Adipose tissue (tissue), 3 donors: ENCODE data around the gene TRPM3. TPM values are rescaled to one million over a fixed set of nuclear protein-coding genes. Genes with fewer than 3 reads are reported as not detected.

Experiments
- H3K27ac ChIP-seq: one replicate; pipeline ENCODE4 v1.5.1; 2013; ENCODE audit warnings: low read depth, low read length
- WGBS, 3 donors: extraction: QIAGEN DNeasy Blood & Tissue Kit; methylation state at CpG; one replicate each; pipeline ENCODE4 v1.1.7; 2013; 5-methylcytosine and 5-hydroxymethylcytosine counted together
- polyA plus RNA-seq, 3 donors: library from polyadenylated mRNA; stranded (reverse); fragments of 200-250 nt; gene quantifications; one replicate each; pipeline ENCODE4 v1.2.3, GENCODE V29; 2013
- donor health status: healthy with polysubstance abuse.
- donor health status: Bipolar disorder and iron deficiency.
- donor health status: healthy.

The TRPM3 gene
- polyA plus RNA-seq, 3 donors: 0.09 to 0.22 (median 0.10) TPM

DNA sequence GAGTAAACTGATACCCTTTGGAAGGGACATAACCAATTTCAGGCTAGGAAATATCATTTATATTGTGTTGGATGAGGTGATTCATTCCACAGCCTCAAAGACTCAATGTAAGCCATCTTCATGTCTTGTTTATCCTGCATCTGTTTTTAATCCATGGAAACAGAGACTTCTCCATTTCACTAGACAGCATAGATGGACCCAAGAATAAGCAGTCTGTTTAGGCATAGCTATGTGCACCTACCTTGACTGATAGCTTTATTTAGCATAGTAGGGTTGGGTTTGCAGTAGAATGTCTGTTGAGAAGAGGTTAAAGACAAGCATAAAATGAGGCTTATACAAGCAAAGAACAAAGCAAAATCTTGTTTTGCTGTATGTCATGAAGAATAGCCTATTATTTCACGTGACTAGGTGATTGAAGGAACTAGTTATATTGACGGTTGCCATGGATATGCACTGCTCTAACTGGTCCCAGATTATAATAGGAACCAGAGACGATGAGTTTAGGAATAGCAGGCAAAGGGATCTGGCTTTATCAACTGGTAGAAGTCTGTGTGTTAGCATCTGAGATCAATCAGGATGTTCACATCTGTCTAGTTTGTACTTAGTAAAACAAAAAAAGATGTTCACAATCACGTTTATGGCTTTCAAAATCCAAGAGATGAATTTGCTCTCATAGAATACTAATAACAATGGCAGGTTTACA lies 552.2 kb downstream of the TRPM3 start:
- 75 to 81% (median 78%) methylated on average over 4 of the region's 4 CpGs for WGBS, 3 donors
- H3K27ac ChIP-seq: no peak overlapping the region

DNA sequence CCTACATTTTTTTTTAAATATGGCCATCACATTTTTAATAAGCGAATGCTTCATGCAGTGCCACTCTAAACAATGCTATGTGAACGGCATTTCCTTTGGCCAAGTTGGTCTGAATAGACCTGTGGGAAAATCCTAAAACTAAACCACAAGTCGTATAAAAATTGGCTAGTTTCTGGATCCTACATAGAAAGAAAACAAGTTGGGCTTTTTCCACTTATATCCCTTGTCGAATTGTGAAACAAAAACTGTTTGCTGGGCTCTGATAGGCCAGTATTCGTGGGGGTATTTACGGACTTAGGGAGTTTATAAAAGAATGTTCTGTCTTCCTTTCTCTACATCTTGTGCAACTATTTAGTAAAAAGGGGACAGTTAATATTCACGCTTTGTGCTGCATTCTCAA lies 553.9 kb downstream of the TRPM3 start:
- WGBS, 3 donors: 77 to 90% (median 88%) methylated on average over 7 of the region's 7 CpGs
- H3K27ac ChIP-seq: no peak overlapping the region

DNA sequence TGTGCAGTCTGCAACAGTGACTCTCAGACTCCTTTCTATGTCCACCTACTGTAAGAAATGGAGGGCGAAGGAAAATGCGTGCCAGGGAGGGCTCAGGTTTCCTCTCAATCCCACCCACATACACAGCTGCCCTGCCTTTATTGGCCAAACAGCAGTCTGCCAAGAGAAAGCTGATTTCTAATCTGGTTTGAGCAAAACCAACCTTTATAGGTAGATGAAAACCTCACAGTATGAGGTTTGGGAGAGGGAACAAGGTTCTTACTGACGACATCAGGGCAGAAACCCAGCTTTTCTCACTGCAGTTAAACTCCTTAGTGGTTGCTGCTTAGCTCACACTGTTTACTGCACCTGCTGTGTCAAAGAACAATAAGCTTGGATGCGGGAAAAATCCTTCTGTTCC lies 554.7 kb downstream of the TRPM3 start:
- 33 to 80% (median 79%) methylated on average over 4 of the region's 4 CpGs for WGBS, 3 donors
- H3K27ac ChIP-seq: no peak overlapping the region

DNA sequence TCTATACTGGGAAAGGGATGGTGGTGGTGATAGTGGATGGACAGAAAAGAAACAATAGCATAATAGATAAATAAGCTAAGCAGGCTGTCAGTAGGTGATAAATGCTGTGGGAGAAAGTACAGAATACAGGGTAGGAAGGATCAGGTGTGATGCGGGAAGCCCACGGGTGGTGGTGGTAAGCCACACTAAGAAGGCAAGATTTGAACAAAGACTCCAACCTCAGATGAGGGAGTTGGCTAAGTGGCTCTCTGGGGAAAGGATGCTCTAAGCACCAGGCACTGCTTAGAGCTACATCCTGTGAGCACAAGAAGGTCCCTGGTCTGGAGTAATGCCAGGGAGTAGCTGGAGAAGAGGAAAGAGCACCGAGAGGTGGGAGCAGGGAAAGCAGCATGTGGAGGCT lies 555.4 kb downstream of the TRPM3 start:
- H3K27ac ChIP-seq: no peak overlapping the region
- 70 to 86% (median 85%) methylated on average over 3 of the region's 3 CpGs for WGBS, 3 donors

DNA sequence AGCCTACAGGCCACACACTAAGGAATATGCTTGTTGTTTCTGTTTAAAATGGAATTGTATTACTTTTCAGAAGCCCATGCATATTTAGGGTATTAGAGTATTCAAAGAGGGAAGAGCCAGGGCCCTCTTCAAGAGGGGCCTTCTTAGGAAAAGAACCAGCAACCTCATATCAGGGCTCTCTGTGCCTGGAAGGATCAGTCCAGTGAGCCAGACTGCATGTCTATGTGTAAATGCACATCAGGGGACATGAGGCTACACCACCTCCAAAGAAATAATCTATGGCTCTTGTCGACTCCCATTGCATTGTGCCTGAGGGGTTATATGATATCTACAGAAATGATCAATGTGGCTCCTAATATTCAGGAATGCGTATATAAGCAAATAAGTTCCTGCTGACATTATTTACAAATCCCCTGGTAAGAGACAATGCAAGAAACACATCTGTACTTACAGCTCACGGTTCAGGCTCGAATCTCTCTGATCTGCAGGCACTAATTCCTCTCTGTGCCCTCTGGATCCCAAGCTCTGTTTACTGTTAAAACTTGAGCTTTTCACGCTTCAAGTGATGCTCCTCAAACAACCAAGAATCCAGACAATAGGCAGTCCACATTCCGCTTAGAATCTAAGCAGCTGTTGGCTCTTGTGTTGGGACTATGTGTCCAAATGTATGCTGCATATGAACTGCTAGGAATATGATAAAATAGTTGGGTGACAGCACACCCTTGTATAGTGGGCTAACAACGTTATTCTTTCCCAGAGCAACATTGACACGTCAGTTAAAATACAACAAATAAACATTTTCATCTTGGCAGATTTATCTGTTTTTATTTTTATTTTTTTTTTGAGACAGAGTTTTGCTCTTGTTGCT lies 556.7 kb downstream of the TRPM3 start:
- 73 to 91% (median 90%) methylated on average over 8 of the region's 8 CpGs for WGBS, 3 donors
- H3K27ac ChIP-seq: no peak overlapping the region

DNA sequence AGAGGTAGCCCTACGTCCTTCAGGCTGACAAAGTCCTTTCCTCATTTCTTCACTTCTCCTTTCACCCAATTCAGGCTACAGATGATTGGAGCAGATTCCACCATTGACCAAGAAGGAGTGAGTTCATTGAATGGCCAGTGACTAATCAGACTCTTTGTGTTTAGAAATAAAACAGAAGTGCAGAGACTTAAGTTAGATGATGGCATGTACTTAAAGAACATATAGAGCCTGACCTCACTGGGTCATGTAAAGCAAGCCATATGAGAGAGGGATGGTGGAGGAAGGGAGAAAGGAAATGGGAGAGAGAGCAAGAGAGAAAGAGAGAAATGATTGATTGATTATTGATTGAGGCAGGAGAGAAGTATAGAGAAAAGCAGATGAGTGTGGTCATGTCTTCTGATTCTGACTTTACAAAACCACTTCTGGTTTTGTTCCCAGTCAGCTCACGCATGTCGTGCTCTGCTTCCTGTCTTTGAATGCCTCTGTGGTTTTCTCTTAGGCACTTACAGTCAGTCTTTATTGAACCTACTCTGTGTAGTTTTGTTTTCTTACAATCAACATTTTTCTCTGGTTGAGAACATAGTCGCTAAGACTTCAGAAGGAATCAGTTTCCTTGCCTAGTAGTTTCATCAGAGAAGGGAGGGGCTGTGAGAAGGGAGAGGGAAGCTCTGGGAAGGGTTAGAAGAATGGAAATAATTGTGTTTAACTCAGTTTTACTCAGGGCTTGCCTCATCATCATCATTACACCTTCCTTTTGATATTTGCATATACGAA lies 557.8 kb downstream of the TRPM3 start:
- 36 to 68% (median 41%) methylated on average over 5 of the region's 5 CpGs for WGBS, 3 donors
- H3K27ac ChIP-seq: no peak overlapping the region

DNA sequence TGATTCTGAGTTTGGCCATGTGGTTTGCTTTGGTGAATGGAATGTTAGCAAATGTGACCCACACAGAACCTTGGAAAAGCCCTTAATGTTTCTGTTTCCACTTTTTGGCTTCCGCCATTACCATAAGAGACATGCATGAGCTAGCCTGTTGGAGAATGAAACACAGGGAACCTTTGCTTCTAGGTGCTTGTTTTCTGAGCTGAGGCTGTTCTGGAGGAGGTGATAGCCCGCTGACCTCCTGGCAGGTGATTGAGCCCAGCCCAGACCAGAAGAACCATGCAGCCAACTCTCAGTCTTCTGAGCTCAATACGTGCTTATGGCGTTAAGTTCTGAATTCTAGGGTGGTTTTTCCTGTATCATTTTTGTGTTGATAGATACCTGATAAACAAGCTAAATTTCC lies 558.4 kb downstream of the TRPM3 start:
- no peak overlapping the region for H3K27ac ChIP-seq
- 85 to 94% (median 89%) methylated on average over 4 of the region's 4 CpGs for WGBS, 3 donors

DNA sequence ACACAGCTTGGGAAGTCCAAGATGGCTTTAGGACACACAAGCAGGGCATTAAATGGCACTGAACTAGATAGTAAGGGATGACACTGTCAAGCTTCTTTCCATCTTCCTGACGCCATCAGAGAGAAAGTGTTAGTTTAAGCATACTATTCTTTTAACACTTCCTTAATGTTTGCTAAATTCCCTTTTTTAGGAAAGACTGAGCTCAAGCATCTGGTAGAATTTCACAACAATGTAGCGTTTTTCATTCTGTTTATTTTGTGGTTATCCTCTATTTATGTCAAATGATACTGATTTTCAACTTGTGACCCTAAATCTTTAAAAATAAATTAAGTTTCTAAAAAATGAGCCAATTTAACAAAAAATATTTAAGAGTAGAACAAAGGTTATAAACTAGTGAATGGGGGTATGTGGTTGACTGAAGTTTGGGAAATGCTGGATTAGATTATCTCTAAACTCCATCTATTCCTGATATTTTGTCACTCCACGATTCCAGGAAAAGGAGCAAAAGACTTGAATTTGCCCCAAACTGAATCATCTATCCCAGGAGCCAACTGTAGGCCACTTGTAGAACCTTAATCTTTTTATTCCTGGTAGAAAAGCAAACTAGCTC lies 559.5 kb downstream of the TRPM3 start:
- H3K27ac ChIP-seq: no peak overlapping the region
- WGBS, 3 donors: 48 to 78% (median 49%) methylated on average over 3 of the region's 3 CpGs

DNA sequence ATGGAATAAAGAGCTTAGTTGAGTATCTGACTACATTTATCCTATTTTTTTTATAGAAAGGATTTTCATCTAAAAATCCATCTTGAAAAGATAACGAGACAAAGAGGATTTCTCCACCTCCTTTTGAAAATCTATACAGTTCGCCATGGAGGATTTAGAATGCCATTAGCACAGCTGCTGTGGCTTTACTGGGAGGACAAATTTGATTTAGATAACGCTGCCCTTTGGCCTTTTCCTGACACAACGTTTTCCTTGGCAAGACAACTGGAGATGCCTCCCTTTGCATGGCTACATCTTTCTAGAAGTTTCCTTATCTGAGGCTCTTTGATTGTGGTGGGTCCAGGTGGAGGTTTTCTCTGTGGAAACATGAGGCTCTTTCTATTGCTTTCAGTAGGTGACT lies 560.3 kb downstream of the TRPM3 start:
- WGBS, 3 donors: 56 to 83% (median 74%) methylated on average over 4 of the region's 4 CpGs
- H3K27ac ChIP-seq: no peak overlapping the region

DNA sequence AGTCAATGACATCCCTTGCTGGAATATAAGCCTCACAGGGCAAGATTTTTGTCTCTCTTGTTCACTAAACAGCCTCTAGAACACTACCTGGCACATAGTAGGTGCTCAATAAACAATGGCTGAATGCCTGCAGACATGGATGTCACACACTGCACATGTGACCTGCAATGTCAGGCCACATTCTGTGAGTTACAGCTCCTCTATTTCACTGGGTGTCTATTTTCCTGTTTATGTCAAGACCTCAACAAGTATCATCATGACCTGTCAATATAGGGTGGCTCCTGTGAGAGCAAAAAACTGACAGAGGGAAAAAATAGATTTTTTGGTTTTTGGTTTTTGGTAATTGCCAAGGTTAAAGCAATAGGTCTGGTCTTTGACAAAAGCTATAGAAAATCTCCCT lies 562.3 kb downstream of the TRPM3 start:
- no peak overlapping the region for H3K27ac ChIP-seq

DNA sequence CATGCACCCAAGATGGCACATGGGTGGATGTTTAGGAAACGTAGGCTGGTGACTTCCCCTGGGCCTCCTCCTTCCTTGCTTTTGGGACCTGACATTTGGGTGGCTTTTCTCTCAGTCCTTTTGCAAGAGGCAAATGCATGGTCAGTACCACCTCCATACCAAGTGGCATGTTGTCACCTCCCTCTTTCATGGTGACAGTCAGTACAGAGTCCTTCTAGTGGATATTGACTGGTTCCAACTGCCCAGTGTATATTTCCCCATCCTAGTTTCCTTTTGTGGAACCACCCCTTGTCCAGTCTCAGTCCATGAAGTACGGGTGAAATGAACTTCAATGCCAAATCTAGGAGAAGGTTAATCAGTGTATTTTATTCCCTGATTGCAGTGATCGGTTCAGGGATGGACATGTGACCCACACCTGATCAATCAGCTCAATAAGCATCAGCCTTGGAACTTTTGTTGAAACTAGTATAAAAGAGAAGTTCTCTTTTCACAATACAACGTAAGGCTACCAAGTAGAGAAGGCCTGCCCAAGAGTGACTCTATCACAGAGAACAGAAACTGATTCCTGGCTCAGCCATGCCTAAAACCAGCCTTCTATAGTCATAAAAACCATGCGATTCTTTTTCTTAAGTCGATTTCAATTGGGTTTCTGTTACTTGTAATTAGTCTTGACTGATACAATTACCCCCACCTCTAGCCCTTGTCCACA lies 563.6 kb downstream of the TRPM3 start:
- H3K27ac ChIP-seq: no peak overlapping the region
- 76 to 88% (median 77%) methylated on average over 6 of the region's 6 CpGs for WGBS, 3 donors

DNA sequence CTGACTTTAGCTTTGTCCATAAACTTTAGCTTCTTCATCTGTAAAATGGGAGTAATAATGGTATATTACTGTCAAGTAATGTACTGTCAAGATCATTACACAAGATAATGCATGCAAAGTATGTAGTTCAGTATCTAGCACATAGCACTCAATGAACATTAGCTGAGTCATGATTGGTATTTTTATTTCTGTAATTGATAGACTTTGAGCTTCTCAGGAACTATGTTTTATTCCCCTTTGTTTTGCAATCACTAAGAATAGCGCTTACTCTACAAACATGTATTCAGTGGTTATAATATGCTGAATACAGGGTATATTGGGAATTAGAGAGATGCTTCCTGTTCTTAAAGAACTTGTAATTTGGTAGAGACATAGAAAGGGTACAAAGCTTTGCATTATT lies 564.6 kb downstream of the TRPM3 start:
- H3K27ac ChIP-seq: no peak overlapping the region

DNA sequence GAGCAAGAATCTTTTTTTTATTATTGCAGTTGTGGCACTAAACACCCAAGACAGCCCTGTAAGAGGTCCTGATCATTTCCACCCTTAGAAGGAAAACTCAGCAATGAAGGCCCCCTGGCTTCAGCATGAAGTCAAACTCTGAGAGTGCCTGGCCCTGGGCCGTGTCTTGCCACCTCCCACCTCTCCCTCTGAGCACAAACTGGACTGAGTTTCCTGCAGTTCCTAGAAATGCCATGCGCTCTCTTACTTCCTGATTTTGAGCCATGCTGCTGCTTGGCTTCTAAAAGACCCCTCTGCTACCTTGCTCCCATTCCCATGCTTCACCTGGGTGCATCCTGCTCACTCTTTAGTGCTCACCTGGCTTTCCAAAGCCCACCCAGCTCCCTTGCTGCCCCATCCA lies 566.5 kb downstream of the TRPM3 start:
- 40 to 91% (median 47%) methylated on average over 2 of the region's 2 CpGs for WGBS, 3 donors

More for the DNA sequence above, 564.6 kb downstream of the TRPM3 start:
- WGBS, 3 donors: 92 to 98% (median 95%) methylated on average over 1 of the region's 1 CpG

DNA sequence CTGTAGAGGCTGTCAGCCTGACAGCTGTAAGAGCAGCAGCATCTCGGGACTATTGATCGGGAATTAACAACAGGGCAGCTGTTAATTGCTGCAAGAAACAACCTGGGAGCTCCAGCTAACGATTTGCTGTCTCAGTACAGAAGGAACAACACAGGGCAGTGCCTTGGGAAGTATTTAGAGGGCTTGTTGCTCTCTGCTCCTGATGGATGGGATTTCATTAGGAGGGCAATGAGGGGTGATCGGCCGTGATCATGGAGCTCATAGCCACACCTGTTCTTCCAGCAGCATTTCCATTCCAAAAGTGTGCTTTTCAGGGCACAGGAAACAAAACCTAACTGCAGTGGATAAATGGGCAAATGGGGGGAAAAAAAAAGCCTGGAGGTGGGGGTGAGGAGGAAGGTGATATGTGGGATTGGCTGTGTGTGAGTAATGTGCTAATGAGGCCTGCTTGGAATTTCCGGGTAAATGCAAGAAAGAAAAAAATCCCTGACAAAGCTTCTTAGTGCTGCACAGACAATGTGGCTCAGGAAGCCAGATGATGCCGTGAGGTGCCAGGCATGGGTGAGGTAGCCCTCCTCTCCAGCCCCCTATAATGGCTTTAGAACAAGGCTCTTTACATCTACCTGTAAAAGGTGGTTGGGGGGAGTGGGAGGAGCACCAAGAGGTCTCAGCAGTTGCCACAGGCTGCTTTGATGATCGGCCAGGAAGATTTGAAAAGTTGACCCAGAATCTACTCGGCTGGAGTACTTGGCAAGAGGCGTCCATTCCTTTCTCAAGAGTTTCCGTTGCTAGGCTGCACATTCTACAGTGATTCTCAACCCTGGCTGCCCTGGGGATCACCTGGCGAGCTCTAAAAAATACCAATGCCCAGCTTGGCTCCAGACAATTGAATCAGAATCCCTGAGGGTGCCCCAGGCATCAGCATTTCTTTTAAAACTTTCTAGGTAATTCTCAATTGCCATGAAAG lies 567.4 kb downstream of the TRPM3 start:
- 57 to 70% (median 57%) methylated on average over 12 of the region's 12 CpGs for WGBS, 3 donors
- no peak overlapping the region for H3K27ac ChIP-seq

More for the DNA sequence above, 566.5 kb downstream of the TRPM3 start:
- H3K27ac ChIP-seq: no peak overlapping the region

DNA sequence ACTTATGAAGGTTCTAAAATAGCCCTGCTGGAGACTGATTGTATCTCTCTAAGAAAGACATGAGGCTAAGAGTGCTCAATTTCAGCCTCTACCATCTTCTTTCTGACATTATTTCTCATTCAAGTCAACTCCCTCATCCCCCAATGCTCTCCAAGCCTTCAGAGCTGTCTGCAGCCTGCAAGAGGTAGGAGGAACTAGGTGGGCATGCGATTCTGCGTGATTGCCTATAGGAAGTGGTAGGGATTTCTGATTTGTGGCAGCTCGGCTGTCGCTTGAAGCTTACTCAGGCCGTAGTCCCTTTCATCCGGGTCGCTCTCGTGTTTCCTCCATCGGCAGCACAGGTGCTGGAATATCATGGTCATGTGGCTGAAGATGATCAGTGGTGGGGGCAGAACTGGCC lies 568.9 kb downstream of the TRPM3 start:
- H3K27ac ChIP-seq: no peak overlapping the region
- 87 to 94% (median 93%) methylated on average over 9 of the region's 9 CpGs for WGBS, 3 donors

DNA sequence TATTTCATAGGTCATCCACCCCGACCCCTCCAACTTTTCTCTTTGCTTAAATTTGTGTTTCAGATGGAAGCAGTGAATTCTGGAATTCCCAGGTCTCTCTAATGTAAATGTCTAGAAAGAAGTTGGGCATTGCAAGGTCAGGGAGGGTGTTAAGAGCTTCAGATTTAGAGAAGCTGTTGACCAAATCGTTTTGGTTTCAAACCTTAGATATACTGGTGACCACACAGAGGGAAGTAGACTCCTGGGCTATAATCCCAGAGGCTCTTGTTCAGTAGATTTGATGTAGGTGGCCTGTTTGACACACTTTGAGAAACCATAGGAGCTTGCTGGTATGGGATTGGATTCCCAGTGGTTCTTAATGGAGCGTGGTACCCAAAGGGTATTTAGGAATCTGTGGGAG lies 569.6 kb downstream of the TRPM3 start:
- no peak overlapping the region for H3K27ac ChIP-seq
- WGBS, 3 donors: 79 to 83% (median 81%) methylated on average over 3 of the region's 3 CpGs

DNA sequence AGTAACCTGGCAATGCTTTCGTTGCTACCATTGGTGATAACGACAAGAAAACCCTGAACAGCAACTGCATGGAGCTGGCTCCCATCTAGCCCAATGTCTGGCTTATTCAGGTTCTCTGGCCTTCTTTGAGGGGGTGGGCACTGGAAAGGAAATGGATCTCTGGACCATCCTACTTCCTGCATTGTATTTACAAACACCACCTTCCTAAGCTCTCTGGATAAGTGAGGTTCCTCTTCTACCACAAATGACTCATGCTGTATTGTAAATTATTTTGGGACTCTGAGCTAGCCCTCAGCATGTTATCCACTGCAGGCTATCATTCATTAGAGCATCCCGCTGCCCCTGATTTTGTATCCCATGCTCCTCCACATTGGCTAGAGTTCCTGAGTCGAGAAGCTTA lies 570.0 kb downstream of the TRPM3 start:
- WGBS, 3 donors: 93 to 95% (median 93%) methylated on average over 4 of the region's 4 CpGs
- H3K27ac ChIP-seq: no peak overlapping the region
